Neural cell (in vitro differentiated cells): ENCODE measurements around the gene BTN1A1. TPM values are rescaled to one million over a fixed set of nuclear protein-coding genes. Genes with fewer than 3 reads are reported as not detected.

Experiments used
- H2AFZ ChIP-seq: fragments of 200-600, 300-800 bp; sonication (generic), shearing (Covaris generic); 2 replicates; pipeline ENCODE4 v1.6.0; 2014; ENCODE audit warnings: low read depth, mild to moderate bottlenecking, antibody characterized with exemption, low read length, moderate library complexity
- H3F3A ChIP-seq: fragments of 200-600 bp; shearing (Covaris generic); 2 replicates; pipeline ENCODE4 v1.6.1; 2016; ENCODE audit warnings: mild to moderate bottlenecking, moderate library complexity, mixed read lengths, antibody characterized with exemption, low read length; ENCODE audit not compliant: insufficient read depth, poor library complexity, severe bottlenecking
- H3K27ac ChIP-seq: fragments of 200-600, 300-800 bp; sonication (generic), shearing (Covaris generic); 2 replicates; pipeline ENCODE4 v1.5.1; 2014; ENCODE audit warnings: mild to moderate bottlenecking, low read length, moderate library complexity
- H3K27me3 ChIP-seq: fragments of 300-800, 200-600 bp; sonication (generic), shearing (Covaris generic); 2 replicates; pipeline ENCODE4 v1.6.0; 2014; ENCODE audit warnings: mild to moderate bottlenecking, low read depth, low read length, moderate library complexity; ENCODE audit not compliant: insufficient read depth
- H3K36me3 ChIP-seq: fragments of 300-800, 200-600 bp; sonication (generic), shearing (Covaris generic); 2 replicates; pipeline ENCODE4 v1.5.1; 2014; ENCODE audit warnings: mild to moderate bottlenecking, antibody characterized with exemption, low read length, moderate library complexity; ENCODE audit not compliant: insufficient read depth
- H3K4me2 ChIP-seq: fragments of 300-800, 200-600 bp; sonication (generic), shearing (Covaris generic); 2 replicates; pipeline ENCODE4 v1.6.0; 2014; ENCODE audit warnings: mild to moderate bottlenecking, low read length
- H3K4me3 ChIP-seq: fragments of 300-800, 200-600 bp; sonication (generic), shearing (Covaris generic); 2 replicates; pipeline ENCODE4 v1.5.1; 2014; ENCODE audit warnings: mild to moderate bottlenecking, low read length, moderate library complexity
- H3K79me2 ChIP-seq: fragments of 200-600 bp; shearing (Covaris generic); replicated peaks from 2 replicates; pipeline ENCODE4 v1.6.0; 2014; ENCODE audit warnings: mild to moderate bottlenecking, low read length, moderate library complexity; ENCODE audit not compliant: insufficient read depth
- H3K9ac ChIP-seq: fragments of 300-800, 200-600 bp; sonication (generic), shearing (Covaris generic); 2 replicates; pipeline ENCODE4 v1.6.1; 2016; ENCODE audit warnings: mild to moderate bottlenecking, low read length, mixed read lengths
- H3K9me2 ChIP-seq: fragments of 200-600 bp; shearing (Covaris generic); 2 replicates; pipeline ENCODE4 v1.6.1; 2016; ENCODE audit warnings: mild to moderate bottlenecking, low read length, mixed read lengths; ENCODE audit not compliant: insufficient read depth
- H3K9me3 ChIP-seq: fragments of 200-600, 300-800 bp; sonication (generic), shearing (Covaris generic); 2 replicates; pipeline ENCODE4 v1.6.1; 2016; ENCODE audit warnings: mild to moderate bottlenecking, mixed run types, low read length, moderate library complexity, mixed read lengths
- H4K20me1 ChIP-seq: fragments of 200-600 bp; shearing (Covaris generic); 2 replicates; pipeline ENCODE4 v1.6.1; 2016; ENCODE audit warnings: mild to moderate bottlenecking, mixed run types; ENCODE audit not compliant: insufficient read depth
- CTCF ChIP-seq: fragments of 450-650 bp; IDR thresholded peaks from 2 replicates; pipeline ENCODE4 v1.5.1; 2014; ENCODE audit warnings: antibody characterized with exemption, mild to moderate bottlenecking, moderate library complexity; ENCODE audit not compliant: poor library complexity, severe bottlenecking
- EP300 ChIP-seq: fragments of 450-650 bp; conservative IDR thresholded peaks from 2 replicates; pipeline ENCODE4 v1.6.1; 2014; ENCODE audit warnings: antibody characterized with exemption, mild to moderate bottlenecking, moderate library complexity; ENCODE audit not compliant: poor library complexity, severe bottlenecking
- EZH2 ChIP-seq: fragments of 200-600, 300-800 bp; shearing (Covaris generic), sonication (generic); IDR thresholded peaks from 2 replicates; pipeline ENCODE4 v1.6.1; 2014; ENCODE audit warnings: antibody characterized with exemption, low read length, borderline replicate concordance, mild to moderate bottlenecking; ENCODE audit not compliant: insufficient read depth, poor library complexity, severe bottlenecking
- MXI1 ChIP-seq: fragments of 450-650 bp; conservative IDR thresholded peaks from 2 replicates; pipeline ENCODE4 v1.6.1; 2014; ENCODE audit warnings: antibody characterized with exemption, mild to moderate bottlenecking; ENCODE audit not compliant: poor library complexity, severe bottlenecking
- POLR2AphosphoS5 ChIP-seq: IDR thresholded peaks from 2 replicates; pipeline ENCODE4 v1.6.1; 2012
- RAD21 ChIP-seq: fragments of 450-650 bp; conservative IDR thresholded peaks from 2 replicates; pipeline ENCODE4 v1.6.1; 2014; ENCODE audit warnings: antibody characterized with exemption, mild to moderate bottlenecking, moderate library complexity
- REST ChIP-seq: IDR thresholded peaks from 2 replicates; pipeline ENCODE4 v1.6.1; 2012; ENCODE audit warnings: borderline replicate concordance
- SMC3 ChIP-seq: fragments of 450-650 bp; conservative IDR thresholded peaks from 2 replicates; pipeline ENCODE4 v1.6.1; 2014; ENCODE audit warnings: antibody characterized with exemption, mild to moderate bottlenecking, moderate library complexity; ENCODE audit not compliant: poor library complexity
- TAF1 ChIP-seq: IDR thresholded peaks from 2 replicates; pipeline ENCODE4 v1.6.1; 2012; ENCODE audit warnings: low read depth
- polyA plus RNA-seq: library from polyadenylated mRNA; depleted of rRNA; stranded (reverse); fragments of >200 nt; gene quantifications from 2 replicates; pipeline ENCODE4 v1.2.3, GENCODE V29; 2014

BTN1A1 gene
- polyA plus RNA-seq, 1 donor from 2014 or later, result not detected

- peak overlapping the region; percentile 78 for H2AFZ ChIP-seq
- H3K79me2 ChIP-seq, result peaks cover 12% of the 10 kb centered on the region
- H3K27me3 ChIP-seq, result no peaks in the 10 kb centered on the region
- peak overlapping the region; percentile 95 for H3K4me2 ChIP-seq
- H3K9ac ChIP-seq, result peak overlapping the region; percentile 78
- no peak for TF ChIP-seq RAD21
- no peak for TF ChIP-seq SMC3
- peak; percentile 11 for TF ChIP-seq REST
- no peak for TF ChIP-seq EZH2
- H4K20me1 ChIP-seq, result no peaks in the 10 kb centered on the region
- H3F3A ChIP-seq, result peaks cover 23% of the 10 kb centered on the region
- H3K9me3 ChIP-seq, result no peaks in the 10 kb centered on the region
- H3K9me2 ChIP-seq, result no peaks in the 10 kb centered on the region
- no peaks in the 10 kb centered on the region for H3K36me3 ChIP-seq
- peak overlapping the region; percentile 93 for H3K27ac ChIP-seq
- peak overlapping the region; percentile 93 for H3K4me3 ChIP-seq
Observed at GRCh38 chr6:26536571-26537159, 36.6 kb downstream of the BTN1A1 start.

- H3K27ac ChIP-seq, result peak overlapping the region; percentile 93
- peak overlapping the region; percentile 95 for H3K4me2 ChIP-seq
- H3K4me3 ChIP-seq, result peak overlapping the region; percentile 93
- no peaks in the 10 kb centered on the region for H3K9me2 ChIP-seq
- peaks cover 12% of the 10 kb centered on the region for H3K79me2 ChIP-seq
- no peak for TF ChIP-seq MXI1
- TF ChIP-seq CTCF, result no peak
- peak; percentile 7 for TF ChIP-seq EP300
- peak; percentile 37 for TF ChIP-seq REST
- peak; percentile 71 for TF ChIP-seq POLR2AphosphoS5
- TF ChIP-seq RAD21, result no peak
- no peak for TF ChIP-seq TAF1
- no peak for TF ChIP-seq EZH2
- peak; percentile 15 for TF ChIP-seq SMC3
- H3K9ac ChIP-seq, result peak overlapping the region; percentile 78
- no peaks in the 10 kb centered on the region for H4K20me1 ChIP-seq
- H3K27me3 ChIP-seq, result no peaks in the 10 kb centered on the region
- H3F3A ChIP-seq, result peaks cover 21% of the 10 kb centered on the region
- no peaks in the 10 kb centered on the region for H3K36me3 ChIP-seq
- H2AFZ ChIP-seq, result peak overlapping the region; percentile 78
- no peaks in the 10 kb centered on the region for H3K9me3 ChIP-seq
Observed at GRCh38 chr6:26537160-26537845, 37.2 kb downstream of the BTN1A1 start.
